Measurements from ENCODE around the gene TGFB1.

GRCh38 chr19:41323023-41323422, 30.7 kb downstream of the TGFB1 start:
- no peak for TF ChIP-seq GATA2 (IDR thresholded peaks at IDR 0.05; ENCODE audit: low read depth, low read length)
- TF ChIP-seq GATA3 (IDR thresholded peaks at IDR 0.05; ENCODE audit: low read depth, low read length), result no peak

Measured in SH-SY5Y (cell line).